ENCODE measurements around the gene KCNJ6.

The KCNJ6 gene

GRCh38 chr21:37744551-37744950 lies 171.7 kb downstream of the KCNJ6 start:
- H3K9me3 ChIP-seq (ENCODE audit: insufficient read depth, low read length) = no peaks in the 10 kb centered on the region
- H3K4me2 ChIP-seq (ENCODE audit: low read length) = no peak overlapping the region

GRCh38 chr21:37742532-37742931 lies 173.7 kb downstream of the KCNJ6 start:
- H3K36me3 ChIP-seq (replicated peaks; ENCODE audit: low read depth, low read length) = no peaks in the 10 kb centered on the region
- no peaks in the 10 kb centered on the region for H3K4me1 ChIP-seq (ENCODE audit: low read length)
- H2AFZ ChIP-seq (ENCODE audit: low read depth, low read length) = no peak overlapping the region
- TF ChIP-seq CTCF (IDR thresholded peaks at IDR 0.05; ENCODE audit: low read depth, low read length) = no peak
- H3K27ac ChIP-seq (ENCODE audit: low read length) = no peak overlapping the region
- no peaks in the 10 kb centered on the region for H4K20me1 ChIP-seq (ENCODE audit: insufficient read depth, low read length)
- no peaks in the 10 kb centered on the region for H3K79me2 ChIP-seq (ENCODE audit: low read length)
- no peak overlapping the region for H3K9ac ChIP-seq (ENCODE audit: low read length)
- H3K9me3 ChIP-seq (ENCODE audit: insufficient read depth, low read length) = no peaks in the 10 kb centered on the region
- no peak overlapping the region for H3K4me3 ChIP-seq (ENCODE audit: low read length)
- no peak overlapping the region for H3K4me2 ChIP-seq (ENCODE audit: low read length)
- 0 out of 2 replicates have a peak, but pooled peaks cover 2% of the 10 kb centered on the region for H3K27me3 ChIP-seq (ENCODE audit: low read depth, low read length)

More at GRCh38 chr21:37744551-37744950, 171.7 kb downstream of the KCNJ6 start:
- no peaks in the 10 kb centered on the region for H4K20me1 ChIP-seq (ENCODE audit: insufficient read depth, low read length)
- no peaks in the 10 kb centered on the region for H3K79me2 ChIP-seq (ENCODE audit: low read length)
- H3K27me3 ChIP-seq (ENCODE audit: low read depth, low read length) = no peaks in the 10 kb centered on the region
- no peaks in the 10 kb centered on the region for H3K4me1 ChIP-seq (ENCODE audit: low read length)
- H3K27ac ChIP-seq (ENCODE audit: low read length) = no peak overlapping the region
- no peak for TF ChIP-seq EZH2phosphoT487 (IDR thresholded peaks at IDR 0.05; ENCODE audit: low read depth)
- TF ChIP-seq CTCF (IDR thresholded peaks at IDR 0.05; ENCODE audit: low read depth, low read length) = no peak
- H2AFZ ChIP-seq (ENCODE audit: low read depth, low read length) = no peak overlapping the region
- H3K36me3 ChIP-seq (replicated peaks; ENCODE audit: low read depth, low read length) = no peaks in the 10 kb centered on the region
- H3K9ac ChIP-seq (ENCODE audit: low read length) = no peak overlapping the region
- no peak overlapping the region for H3K4me3 ChIP-seq (ENCODE audit: low read length)

GRCh38 chr21:37742115-37742514 lies 174.1 kb downstream of the KCNJ6 start:
- H2AFZ ChIP-seq (ENCODE audit: low read depth, low read length) = no peak overlapping the region
- H3K4me3 ChIP-seq (ENCODE audit: low read length) = no peak overlapping the region
- H3K27ac ChIP-seq (ENCODE audit: low read length) = no peak overlapping the region
- H3K9ac ChIP-seq (ENCODE audit: low read length) = no peak overlapping the region
- H3K4me2 ChIP-seq (ENCODE audit: low read length) = no peak overlapping the region
- H3K79me2 ChIP-seq (ENCODE audit: low read length) = no peaks in the 10 kb centered on the region
- no peaks in the 10 kb centered on the region for H4K20me1 ChIP-seq (ENCODE audit: insufficient read depth, low read length)
- no peaks in the 10 kb centered on the region for H3K9me3 ChIP-seq (ENCODE audit: insufficient read depth, low read length)
- TF ChIP-seq EZH2phosphoT487 (IDR thresholded peaks at IDR 0.05; ENCODE audit: low read depth) = no peak
- no peak for TF ChIP-seq CTCF (IDR thresholded peaks at IDR 0.05; ENCODE audit: low read depth, low read length)
- H3K36me3 ChIP-seq (replicated peaks; ENCODE audit: low read depth, low read length) = no peaks in the 10 kb centered on the region
- no peaks in the 10 kb centered on the region for H3K4me1 ChIP-seq (ENCODE audit: low read length)
- 0 out of 2 replicates have a peak, but pooled peaks cover 2% of the 10 kb centered on the region for H3K27me3 ChIP-seq (ENCODE audit: low read depth, low read length)

- H4K20me1 ChIP-seq (ENCODE audit: insufficient read depth, low read length) = no peaks in the 10 kb centered on the region
- H2AFZ ChIP-seq (ENCODE audit: low read depth, low read length) = no peak overlapping the region
- no peaks in the 10 kb centered on the region for H3K4me1 ChIP-seq (ENCODE audit: low read length)
- H3K79me2 ChIP-seq (ENCODE audit: low read length) = no peaks in the 10 kb centered on the region
- no peak overlapping the region for H3K4me3 ChIP-seq (ENCODE audit: low read length)
- no peak overlapping the region for H3K27ac ChIP-seq (ENCODE audit: low read length)
- H3K27me3 ChIP-seq (ENCODE audit: low read depth, low read length) = 0 out of 2 replicates have a peak, but pooled peaks cover 2% of the 10 kb centered on the region
- H3K4me2 ChIP-seq (ENCODE audit: low read length) = no peak overlapping the region
- H3K36me3 ChIP-seq (replicated peaks; ENCODE audit: low read depth, low read length) = no peaks in the 10 kb centered on the region
- TF ChIP-seq EZH2phosphoT487 (IDR thresholded peaks at IDR 0.05; ENCODE audit: low read depth) (no peak), CTCF (IDR thresholded peaks at IDR 0.05; ENCODE audit: low read depth, low read length) (no peak)
- no peaks in the 10 kb centered on the region for H3K9me3 ChIP-seq (ENCODE audit: insufficient read depth, low read length)
- no peak overlapping the region for H3K9ac ChIP-seq (ENCODE audit: low read length)
Observed at GRCh38 chr21:37737996-37738395, 178.3 kb downstream of the KCNJ6 start.
